GM19043 (cell line): ENCODE results near the gene AQP10.
"Not testable (repeated sequence)": the region's sequence is repeated elsewhere in the genome, so short reads cannot be mapped to it uniquely, and the experiment has no call there.

Source experiments
- ATAC-seq: cut with Tn5 transposase; IDR thresholded peaks from one replicate; pipeline ENCODE4 v1.9.1; 2021; ENCODE audit warnings: low read depth; ENCODE audit not compliant: unreplicated experiment

AQP10 gene

GRCh38 chr1:154323493-154323892, 2.6 kb downstream of the AQP10 start:
- ATAC-seq, result no peak

DNA sequence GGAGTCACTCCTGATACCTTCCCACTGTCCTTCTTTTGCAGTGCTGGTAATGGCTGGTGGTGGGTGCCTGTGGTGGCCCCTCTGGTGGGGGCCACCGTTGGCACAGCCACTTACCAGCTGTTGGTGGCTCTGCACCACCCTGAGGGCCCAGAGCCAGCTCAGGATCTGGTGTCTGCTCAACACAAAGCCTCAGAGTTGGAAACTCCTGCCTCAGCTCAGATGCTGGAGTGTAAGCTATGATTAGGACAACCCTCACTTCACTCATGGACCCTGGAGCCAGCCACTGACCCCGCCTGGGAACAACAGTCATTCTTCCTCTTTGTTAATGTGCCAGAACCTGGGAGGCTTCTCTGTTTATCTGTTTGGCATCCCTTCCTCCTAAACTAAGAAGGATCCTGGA, 3.3 kb downstream of the AQP10 start:
- no peak for ATAC-seq

DNA sequence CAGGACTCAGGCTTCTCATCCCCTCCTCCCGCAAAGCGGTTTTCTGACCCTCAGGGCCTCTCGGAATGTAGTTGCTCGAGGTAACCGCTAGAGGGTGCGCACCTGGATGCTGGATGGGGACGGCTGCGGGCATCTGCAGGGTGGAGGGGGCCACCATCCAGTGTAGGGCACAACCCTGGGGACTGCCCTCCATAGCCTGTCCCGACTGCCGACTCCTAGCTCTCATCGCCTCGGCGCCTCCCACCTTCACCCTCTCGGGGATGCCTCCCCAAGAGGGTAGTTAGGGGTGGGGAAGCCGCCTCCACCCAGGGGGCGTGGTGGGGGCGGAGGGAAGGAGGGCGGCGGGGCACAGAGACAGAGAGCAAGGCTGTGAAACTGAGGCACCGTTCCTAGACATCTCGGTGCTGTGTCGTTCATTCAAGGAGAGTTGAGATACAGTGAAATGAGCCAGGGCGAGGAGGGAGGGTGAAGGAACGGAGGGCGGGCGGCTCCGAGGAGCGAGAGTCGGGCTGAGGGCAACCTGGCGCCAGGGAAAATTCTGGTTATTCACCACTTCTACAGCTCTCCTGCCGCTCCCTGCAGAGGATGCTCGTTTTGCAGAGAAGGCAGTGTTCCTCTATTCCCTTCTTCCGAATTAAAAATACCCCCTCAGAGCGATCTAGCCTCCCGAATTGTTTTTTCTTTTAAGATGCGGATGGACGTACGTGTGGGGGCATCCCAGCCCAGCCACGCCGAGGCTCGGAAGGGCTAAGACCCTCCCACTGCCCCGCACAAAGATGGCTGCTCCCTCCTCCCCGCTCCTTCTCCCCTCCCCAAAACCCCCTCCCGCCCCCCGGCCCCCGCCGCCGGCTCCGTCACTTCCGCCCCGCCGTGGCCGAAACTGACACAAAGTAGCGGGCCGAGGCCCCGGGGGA, 4.0 kb downstream of the AQP10 start, which contains the start of gene ATP8B2:
TSS of gene ATP8B2 (plus strand) at position 857 of the 914 bp plus-strand sequence. CDS start 2,617 bp downstream, outside the sequence.
- ATAC-seq, result no peak

DNA sequence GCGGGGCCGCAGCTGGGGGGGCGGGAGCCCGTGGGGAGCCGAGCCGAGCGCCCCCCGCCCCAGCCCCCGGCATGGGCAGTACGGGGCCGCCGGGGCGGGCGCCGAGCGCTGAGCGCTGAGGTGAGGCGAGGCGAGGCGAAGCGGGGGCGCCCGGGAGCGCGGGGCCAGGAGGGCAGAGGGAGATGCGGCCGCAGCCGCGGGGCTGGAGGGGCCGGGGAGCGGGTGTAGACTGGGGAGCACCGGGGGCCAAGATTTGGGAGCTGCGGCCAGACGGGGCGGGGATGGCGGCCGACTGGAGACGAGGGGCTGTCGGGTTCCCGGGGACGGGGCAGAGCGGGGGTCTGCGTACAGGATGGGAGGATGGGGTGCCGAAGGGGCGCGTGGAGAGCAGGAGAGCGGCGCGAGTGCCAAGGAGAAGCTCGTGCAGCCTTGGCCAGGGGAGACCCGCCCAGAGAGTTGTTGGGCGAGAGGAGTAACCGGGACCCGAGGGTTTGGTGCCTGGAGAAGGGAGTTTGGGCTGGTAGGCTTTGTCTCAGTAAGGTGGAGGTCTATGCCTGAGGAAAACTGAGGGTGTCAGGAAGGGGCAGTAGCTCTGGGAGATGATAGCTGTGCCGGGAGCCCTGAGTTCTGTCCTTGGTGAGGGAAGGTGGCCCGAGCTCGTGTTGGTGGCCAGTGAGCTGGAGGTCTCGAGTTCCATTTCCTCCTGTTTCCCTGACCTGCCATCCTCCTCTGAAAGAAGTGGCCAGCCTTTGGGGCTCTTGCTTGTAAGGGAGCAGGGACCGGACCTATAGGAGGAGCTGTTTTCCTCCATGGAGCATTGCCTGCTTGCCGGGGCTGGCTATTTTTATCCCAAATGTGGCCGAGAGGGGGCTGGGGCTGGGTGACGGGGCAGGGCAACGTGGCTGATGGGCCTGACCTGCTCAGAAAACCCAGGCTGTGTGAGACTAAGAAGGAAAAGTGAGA, 5.0 kb downstream of the AQP10 start:
- ATAC-seq, result no peak

DNA sequence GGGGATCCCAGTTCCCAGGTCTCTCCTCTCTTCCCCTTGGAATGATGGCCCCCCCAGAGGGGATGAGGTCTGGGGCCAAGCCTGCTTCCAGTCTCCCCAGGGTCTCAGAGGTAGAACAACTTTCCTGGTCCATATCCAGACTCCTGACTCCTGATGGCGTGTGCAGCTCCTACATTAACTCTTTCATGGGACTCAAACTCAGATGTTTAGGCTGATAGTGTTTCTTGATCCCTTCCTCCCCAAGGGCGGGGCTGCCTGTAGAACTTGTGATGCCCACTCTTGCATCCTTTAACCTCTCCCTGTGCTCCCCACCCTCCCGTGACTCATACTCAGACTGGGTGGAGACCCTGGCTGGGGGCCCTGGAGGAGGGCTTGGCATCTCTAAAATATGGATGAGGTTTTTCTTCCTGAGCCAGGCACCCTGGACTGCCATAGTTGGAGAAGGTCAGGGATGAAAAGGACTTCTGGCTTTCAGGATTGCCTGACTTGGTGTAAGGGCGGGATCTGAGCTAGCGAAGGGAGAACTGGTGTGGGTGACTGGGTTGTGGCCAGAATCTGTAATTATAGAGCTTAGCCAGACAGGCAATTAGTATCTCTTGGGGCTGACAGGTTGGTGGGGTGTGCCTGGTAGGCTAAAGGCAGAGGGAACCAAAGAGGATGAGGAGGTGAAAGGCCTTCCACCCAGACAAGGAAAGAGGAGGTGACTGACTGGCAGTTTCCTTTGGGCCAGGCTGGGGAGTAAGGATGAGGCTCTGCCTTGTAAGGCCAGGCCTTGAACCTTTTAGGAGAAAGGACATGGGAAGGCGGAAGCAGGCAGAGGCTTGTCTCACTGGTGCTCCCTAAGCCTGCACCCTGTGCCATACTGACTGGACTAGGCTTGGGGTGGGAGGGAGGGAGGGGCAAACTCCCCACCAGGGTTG, 5.9 kb downstream of the AQP10 start:
- no peak for ATAC-seq

DNA sequence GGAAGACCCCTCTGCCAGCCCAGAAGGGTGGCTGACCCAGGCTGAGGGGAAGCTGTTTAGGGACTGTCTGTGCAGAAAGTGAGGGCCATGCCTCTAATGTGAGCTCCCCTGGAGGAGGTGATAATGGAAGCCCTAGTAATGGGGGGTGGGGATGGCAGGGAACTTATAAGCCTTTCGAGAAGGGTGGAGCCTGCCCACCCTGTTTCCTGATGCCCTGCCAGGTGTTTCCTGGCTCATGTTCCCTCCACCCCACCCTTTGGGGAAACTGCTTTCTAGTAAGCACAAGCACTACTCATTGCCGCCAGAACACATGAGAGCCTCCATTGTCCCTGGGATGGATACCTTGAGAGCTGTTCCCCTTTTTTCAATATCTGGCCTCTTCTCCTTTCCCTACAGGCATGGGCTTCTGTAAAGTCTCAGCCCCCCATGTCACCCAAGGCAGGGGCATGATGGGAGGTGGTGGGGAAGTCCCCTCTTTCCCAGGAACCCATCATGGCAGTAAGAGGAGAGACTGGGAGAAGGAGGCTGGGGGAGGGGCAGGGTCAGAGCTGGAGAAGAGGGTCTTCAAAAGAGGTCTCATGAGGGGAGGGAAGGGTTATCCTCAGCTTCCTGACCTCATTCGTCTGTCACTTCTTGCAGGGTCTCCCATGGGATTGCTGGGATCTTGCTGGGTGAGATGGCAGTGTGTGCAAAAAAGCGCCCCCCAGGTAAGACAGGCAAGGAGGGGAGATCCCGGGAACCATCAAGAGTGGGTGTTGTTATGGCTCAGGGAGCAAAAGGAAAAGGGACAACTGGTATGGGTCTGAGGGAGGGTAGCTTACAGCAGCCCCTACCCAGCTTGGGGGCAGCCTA, 6.8 kb downstream of the AQP10 start:
- ATAC-seq, result no peak

DNA sequence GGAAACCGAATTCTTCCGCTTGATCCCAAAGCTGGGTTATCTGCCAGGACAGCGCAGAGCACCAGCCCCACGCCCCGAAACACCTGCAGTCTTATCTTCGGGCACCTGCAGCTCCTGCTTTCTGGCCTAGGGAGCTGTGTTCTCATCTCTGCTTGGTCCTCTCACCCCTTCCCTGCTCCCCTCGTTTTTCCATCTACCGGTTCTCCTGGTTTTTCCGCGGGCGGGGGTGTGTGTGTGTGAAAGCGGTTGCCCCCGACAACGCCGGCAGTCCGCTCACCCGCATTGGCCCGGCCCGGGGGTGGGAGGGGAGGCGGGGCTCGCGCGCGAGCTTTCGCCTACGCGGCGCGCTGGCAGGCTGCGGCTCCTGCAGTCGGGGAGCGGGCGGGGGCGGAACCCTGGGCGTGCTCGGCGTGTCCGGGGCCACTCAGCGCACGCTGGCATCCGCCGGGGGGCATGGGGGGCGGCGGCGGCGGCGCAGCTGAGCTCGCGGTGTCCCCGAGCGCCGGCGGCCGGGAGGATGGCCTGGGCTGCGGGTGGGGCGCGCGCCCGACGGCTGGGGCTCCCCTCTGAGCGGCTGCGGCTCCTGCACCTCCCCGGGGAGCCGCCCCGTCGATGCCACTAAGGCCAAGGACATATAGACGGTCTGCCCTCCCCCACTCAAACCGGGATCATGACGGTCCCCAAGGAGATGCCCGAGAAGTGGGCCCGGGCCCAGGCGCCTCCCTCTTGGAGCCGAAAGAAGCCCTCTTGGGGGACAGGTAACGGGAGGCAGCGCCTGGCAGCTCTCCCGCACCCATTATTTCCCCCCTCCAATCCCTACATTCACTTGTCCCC, 7.6 kb downstream of the AQP10 start:
- ATAC-seq, result no peak

DNA sequence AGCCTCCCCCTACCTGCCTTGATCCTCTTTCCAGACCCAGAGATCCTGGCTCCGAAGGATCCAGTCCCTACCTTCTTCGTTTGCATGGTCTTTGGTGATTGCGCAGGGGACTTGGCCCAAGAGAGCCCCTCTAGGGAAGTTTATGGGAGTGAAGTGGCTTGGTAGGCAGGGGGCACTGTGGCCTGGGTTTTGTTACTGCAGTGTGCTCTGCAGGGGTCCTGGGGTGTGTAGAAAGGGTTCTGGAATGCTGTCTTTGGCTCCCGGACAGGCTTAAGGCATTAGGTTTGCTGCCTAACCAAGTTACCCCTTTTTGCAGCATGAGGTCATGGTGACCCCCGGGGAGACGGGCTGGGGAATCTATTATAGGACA, 8.2 kb downstream of the AQP10 start:
- ATAC-seq, result no peak

GRCh38 chr1:154329551-154330131, 8.7 kb downstream of the AQP10 start:
- ATAC-seq, result no peak

- no peak for ATAC-seq
Measured at GRCh38 chr1:154330669-154331068, 9.8 kb downstream of the AQP10 start.

DNA sequence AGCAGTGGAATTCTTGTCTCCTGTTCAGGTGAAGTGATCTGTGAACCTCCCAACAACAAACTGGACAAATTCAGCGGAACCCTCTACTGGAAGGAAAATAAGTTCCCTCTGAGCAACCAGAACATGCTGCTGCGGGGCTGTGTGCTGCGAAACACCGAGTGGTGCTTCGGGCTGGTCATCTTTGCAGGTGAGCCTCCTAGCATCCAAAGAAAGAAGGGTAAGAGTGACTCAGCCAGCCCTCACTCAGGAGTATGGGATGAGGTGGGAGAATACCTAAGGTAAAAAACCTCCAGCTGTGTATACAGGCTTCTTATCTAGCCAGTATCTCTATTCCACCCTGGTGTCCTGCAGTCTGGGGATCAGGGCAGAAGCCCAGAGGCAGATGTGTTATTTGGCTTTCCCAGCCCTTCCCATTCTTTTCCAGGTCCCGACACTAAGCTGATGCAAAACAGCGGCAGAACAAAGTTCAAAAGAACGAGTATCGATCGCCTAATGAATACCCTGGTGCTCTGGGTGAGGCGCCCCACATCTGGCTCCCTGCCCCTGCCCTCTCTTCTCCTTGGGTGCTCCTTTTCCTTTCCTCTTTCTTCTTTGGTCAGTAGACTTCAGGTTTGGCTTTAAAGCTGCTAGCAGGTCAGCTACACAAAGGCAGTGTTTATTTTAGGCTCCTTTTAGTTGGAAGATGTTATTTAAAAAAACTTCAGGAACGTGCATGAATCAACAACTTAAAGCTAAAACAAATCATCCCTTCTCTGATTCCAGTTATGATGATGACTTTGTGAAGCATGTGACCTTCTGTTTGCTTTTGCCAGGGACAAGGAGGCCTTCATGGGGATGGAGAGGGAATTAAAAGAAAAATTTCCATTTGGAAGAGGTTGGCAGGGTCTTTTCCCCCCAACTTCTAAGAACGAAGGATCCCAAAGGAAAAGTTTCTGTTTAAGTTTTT, 13.5 kb downstream of the AQP10 start:
- ATAC-seq, result no peak

- no peak for ATAC-seq
Measured at GRCh38 chr1:154335025-154335714, 14.3 kb downstream of the AQP10 start.

- ATAC-seq, result no peak
Measured at GRCh38 chr1:154337253-154337894, 16.5 kb downstream of the AQP10 start.

GRCh38 chr1:154338875-154339274, 18.0 kb downstream of the AQP10 start:
- no peak for ATAC-seq

DNA sequence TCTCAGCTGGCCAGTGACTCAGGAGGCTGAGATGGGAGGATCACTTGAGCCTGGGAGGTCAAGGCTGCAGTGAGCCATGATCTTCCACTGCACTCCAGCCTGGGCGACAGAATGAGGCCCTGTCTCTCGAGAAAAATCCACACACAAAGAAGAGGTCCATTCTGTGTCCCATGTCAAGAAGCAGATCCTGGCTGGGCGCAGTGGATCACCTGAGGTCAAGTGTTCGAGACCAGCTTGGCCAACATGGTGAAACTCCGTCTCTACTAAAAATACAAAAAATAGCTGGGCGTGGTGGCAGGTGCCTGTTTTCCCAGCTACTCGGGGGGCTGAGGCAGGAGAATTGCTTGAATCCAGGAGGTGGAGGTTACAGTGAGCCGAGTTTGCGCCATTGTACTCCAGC, 20.5 kb downstream of the AQP10 start:
- not testable (repeated sequence) for ATAC-seq

DNA sequence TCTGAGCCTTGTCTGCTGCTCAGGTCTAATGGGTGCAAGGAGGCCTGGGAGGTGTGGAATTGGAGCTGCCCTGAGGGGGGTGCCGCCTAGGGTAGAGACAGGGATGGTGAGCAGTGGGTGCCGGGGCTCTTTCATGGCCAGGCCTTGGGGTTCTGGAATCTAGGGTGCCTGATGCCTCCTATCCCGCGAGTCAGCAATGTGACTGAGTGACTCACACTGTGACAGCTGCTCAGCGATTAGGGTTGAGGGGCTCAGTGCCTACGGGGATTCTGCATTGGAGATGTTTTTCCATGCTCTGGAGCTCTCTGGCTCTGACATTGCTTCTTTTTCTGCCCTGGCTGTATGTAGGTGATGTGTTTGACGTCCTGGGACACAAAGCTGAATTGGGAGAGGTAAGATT, 21.2 kb downstream of the AQP10 start:
- ATAC-seq, result no peak
